IMR-90 (cell line): Measurements from ENCODE around the gene RAB36. TPM values are rescaled to one million over a fixed set of nuclear protein-coding genes. Genes with fewer than 3 reads are reported as not detected.

Experiments used
- ATAC-seq: fragments of 200-7000 bp; cut with Tn5 transposase; 2 replicates; pipeline ENCODE4 v1.9.1; 2020; ENCODE audit warnings: low read depth, mild to moderate bottlenecking, moderate library complexity
- BruUV-seq: library from RNA; stranded (reverse); fragments of 400-500 nt; replicated peaks from 2 replicates; lab custom pipeline; 2021; lab: Mats Ljungman, UMichigan
- CTCF ChIA-PET: fragments of 300-600 bp; formaldehyde crosslinking; extraction: SDS; loops from one replicate; lab custom pipeline; 2021; ENCODE audit warnings: antibody characterized with exemption; lab: Yijun Ruan, JAX
- POLR2A ChIA-PET: fragments of 300-600 bp; sonication (Branson Sonifier 250); formaldehyde crosslinking; loops from one replicate; lab custom pipeline; 2022; ENCODE audit warnings: antibody characterized with exemption; ENCODE audit not compliant: unreplicated experiment; lab: Charles Lee
- DNase-seq: peaks from one replicate; pipeline ENCODE4 v3.0.0; 2013
- H2AFZ ChIP-seq: replicated peaks from 2 replicates; pipeline ENCODE3; 2013; ENCODE audit warnings: low read length, mild to moderate bottlenecking; ENCODE audit not compliant: poor library complexity
- H2AK5ac ChIP-seq: 2 replicates; pipeline ENCODE4 v1.6.1; 2013; ENCODE audit warnings: low read depth, low read length, inconsistent platforms
- H2AK9ac ChIP-seq: replicated peaks from 2 replicates; pipeline ENCODE3; 2013; ENCODE audit warnings: mild to moderate bottlenecking, low read depth, low read length, moderate library complexity; ENCODE audit not compliant: poor library complexity
- H2BK120ac ChIP-seq: 2 replicates; pipeline ENCODE4 v1.6.1; 2013; ENCODE audit warnings: low read depth, low read length, inconsistent platforms
- H2BK15ac ChIP-seq: 3 replicates; pipeline ENCODE4 v1.6.1; 2013; ENCODE audit warnings: low read depth, low read length, inconsistent platforms
- H2BK20ac ChIP-seq: 2 replicates; pipeline ENCODE4 v1.6.1; 2013; ENCODE audit warnings: low read depth, mild to moderate bottlenecking, inconsistent platforms, low read length, moderate library complexity
- H2BK5ac ChIP-seq: 2 replicates; pipeline ENCODE4 v1.6.1; 2013; ENCODE audit warnings: mild to moderate bottlenecking, low read depth, low read length, inconsistent platforms; ENCODE audit not compliant: poor library complexity, severe bottlenecking
- H3K14ac ChIP-seq: replicated peaks from 2 replicates; pipeline ENCODE4 v1.6.1; 2013; ENCODE audit warnings: low read depth, low read length, inconsistent platforms
- H3K18ac ChIP-seq: 2 replicates; pipeline ENCODE4 v1.6.1; 2013; ENCODE audit warnings: low read depth, low read length, control low read depth
- H3K23ac ChIP-seq: 2 replicates; pipeline ENCODE4 v1.6.1; 2013; ENCODE audit warnings: low read depth, low read length, inconsistent platforms
- H3K27ac ChIP-seq: 2 replicates; pipeline ENCODE4 v1.5.1; 2013; ENCODE audit warnings: mild to moderate bottlenecking, control low read depth, low read length; ENCODE audit not compliant: insufficient read depth
- H3K27me3 ChIP-seq: 2 replicates; pipeline ENCODE4 v1.6.1; 2013; ENCODE audit warnings: low read length; ENCODE audit not compliant: control insufficient read depth, insufficient read depth
- H3K36me3 ChIP-seq: 2 replicates; pipeline ENCODE4 v1.6.1; 2013; ENCODE audit warnings: low read length, mixed read lengths; ENCODE audit not compliant: control insufficient read depth, insufficient read depth
- H3K4ac ChIP-seq: 2 replicates; pipeline ENCODE4 v1.6.1; 2013; ENCODE audit warnings: low read depth, low read length, inconsistent platforms
- H3K4me1 ChIP-seq: 2 replicates; pipeline ENCODE4 v1.6.1; 2013; ENCODE audit warnings: low read length, mixed read lengths; ENCODE audit not compliant: control insufficient read depth, insufficient read depth
- H3K4me2 ChIP-seq: 2 replicates; pipeline ENCODE4 v1.6.1; 2013; ENCODE audit warnings: low read depth, mild to moderate bottlenecking, control low read depth, low read length, moderate library complexity
- H3K4me3 ChIP-seq: 2 replicates; pipeline ENCODE4 v1.5.1; 2013; ENCODE audit warnings: low read depth, mild to moderate bottlenecking, control low read depth, low read length, moderate library complexity; ENCODE audit not compliant: insufficient read depth
- H3K56ac ChIP-seq: 2 replicates; pipeline ENCODE4 v1.6.1; 2013; ENCODE audit warnings: low read length, inconsistent platforms; ENCODE audit not compliant: insufficient read depth; ENCODE audit errors: extremely low read depth
- H3K79me1 ChIP-seq, 2 experiments: 2 replicates each; pipeline ENCODE4 v1.6.1; 2013; ENCODE audit warnings: low read length in 2 of 2, inconsistent platforms in 1 of 2, low read depth in 1 of 2
- H3K9ac ChIP-seq: 2 replicates; pipeline ENCODE4 v1.6.1; 2013; ENCODE audit warnings: low read depth, low read length, control low read depth
- H3K9me1 ChIP-seq: 2 replicates; pipeline ENCODE4 v1.6.1; 2013; ENCODE audit warnings: low read length, inconsistent platforms; ENCODE audit not compliant: insufficient read depth
- H3K9me3 ChIP-seq: 2 replicates; pipeline ENCODE4 v1.6.1; 2013; ENCODE audit warnings: low read length; ENCODE audit not compliant: control insufficient read depth, insufficient read depth
- H4K20me1 ChIP-seq: 2 replicates; pipeline ENCODE4 v1.6.1; 2013; ENCODE audit warnings: low read length, inconsistent platforms; ENCODE audit not compliant: insufficient read depth
- H4K5ac ChIP-seq: 2 replicates; pipeline ENCODE4 v1.6.1; 2013; ENCODE audit warnings: mild to moderate bottlenecking, low read depth, low read length, control low read depth
- H4K8ac ChIP-seq, 2 experiments: 2 replicates each; pipeline ENCODE4 v1.6.1; 2013; ENCODE audit warnings: low read depth in 2 of 2, low read length in 2 of 2, control low read depth in 1 of 2, inconsistent platforms in 1 of 2
- H4K91ac ChIP-seq: 2 replicates; pipeline ENCODE4 v1.6.1; 2013; ENCODE audit warnings: low read depth, low read length, inconsistent platforms; ENCODE audit not compliant: insufficient read depth
- CEBPB ChIP-seq: IDR thresholded peaks from 2 replicates; pipeline ENCODE4 v1.6.1; 2012; ENCODE audit warnings: low read depth, low read length, improper control_type of control experiment
- CHD1 ChIP-seq: IDR thresholded peaks from 2 replicates; pipeline ENCODE4 v1.6.1; 2012; ENCODE audit warnings: low read depth, low read length, improper control_type of control experiment
- FOS ChIP-seq: fragments of 150-350 bp; IDR thresholded peaks from 2 replicates; pipeline ENCODE4 v1.6.1; 2016; ENCODE audit warnings: low read depth, low read length
- POLR2A ChIP-seq: IDR thresholded peaks from 2 replicates; pipeline ENCODE4 v1.6.1; 2012; ENCODE audit warnings: mild to moderate bottlenecking, low read depth, low read length
- WGBS, 2 experiments: methylation state at CpG; one replicate each; pipeline versions ENCODE4 v1.1.5 to v1.1.7; 2013; ENCODE audit warnings: missing lambda C conversion rate in 2 of 2; ENCODE audit not compliant: insufficient read length in 1 of 2; ENCODE audit errors: extremely low coverage in 2 of 2; 5-methylcytosine and 5-hydroxymethylcytosine counted together
- dilution Hi-C: fragments of 300-500 bp; cut with HindIII; formaldehyde crosslinking; loops from one replicate; pipeline ENCODE4 v1.14.3; 2018; ENCODE audit warnings: low sequenced_read_pairs; ENCODE audit not compliant: unreplicated experiment
- in situ Hi-C: fragments of 300-500 bp; cut with MboI; formaldehyde crosslinking; loops from 3 replicates; pipeline ENCODE4 v1.14.3; 2019; ENCODE audit warnings: low sequenced_read_pairs, inconsistent platforms, mixed read lengths
- intact Hi-C: fragments of 100-400 bp; cut with micrococcal nuclease; formaldehyde crosslinking; loops from 2 replicates; pipeline ENCODE4 v1.10.0; 2022
- polyA plus RNA-seq, 3 experiments: library from polyadenylated mRNA; depleted of rRNA; stranded (reverse); fragments of >200 nt; gene quantifications; 2 replicates each; pipeline ENCODE4 v1.2.3, GENCODE V29; 2012; ENCODE audit warnings: low replicate concordance in 1 of 3
- total RNA-seq: library from RNA; depleted of rRNA; stranded (reverse); fragments of >200 nt; gene quantifications from 2 replicates; pipeline ENCODE4 v1.2.3, GENCODE V29; 2012
- TF ChIP-seq, protein P1 (sequence below): conservative IDR thresholded peaks from 2 replicates; pipeline ENCODE4 v1.5.1; 2012; ENCODE audit warnings: mild to moderate bottlenecking, low read depth, low read length, improper control_type of control experiment

The RAB36 gene
- total and polyA plus RNA-seq, 2 of the 4 experiments (the other 2 are of a cell fraction), result 3.6 to 4.0 TPM

DNA sequence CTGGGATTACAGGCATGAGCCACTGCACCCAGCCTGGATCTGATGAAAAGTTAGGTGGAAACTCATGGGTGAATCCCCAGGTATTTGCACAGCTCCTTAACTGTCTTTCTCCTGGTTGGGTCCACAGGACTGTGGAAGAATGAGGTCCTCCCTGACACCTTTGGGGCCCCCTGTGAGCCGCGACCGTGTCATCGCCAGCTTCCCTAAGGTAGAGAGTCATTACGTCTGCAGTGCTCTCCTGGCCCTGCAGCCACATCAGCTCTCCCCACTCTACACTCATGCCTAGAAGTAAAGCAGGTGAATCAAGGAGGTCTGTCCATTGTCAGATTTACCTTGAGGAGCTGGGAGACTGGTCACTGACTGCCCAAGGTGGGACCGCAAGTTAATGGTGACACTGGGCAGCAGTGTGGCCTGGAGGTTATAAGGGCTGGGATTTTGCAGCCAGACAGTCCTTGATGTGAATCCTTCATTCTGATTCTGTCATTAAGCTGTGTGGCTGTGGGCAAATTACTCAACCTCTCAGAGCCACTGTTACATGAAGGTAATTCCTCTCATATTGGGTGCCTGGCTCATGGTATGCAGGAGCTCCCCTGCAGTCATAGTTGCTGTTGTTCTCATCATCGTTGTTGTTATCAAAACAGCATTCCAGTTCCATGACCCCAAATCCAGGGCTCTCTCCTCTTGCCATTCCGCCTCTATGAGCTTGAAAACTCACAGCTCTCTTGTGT is 1.4 kb downstream of the RAB36 start:
- dilution Hi-C loops (no loop called here), in situ Hi-C loops (no loop called here), intact Hi-C loops (no loop called here)
- DNase-seq (no peak), ATAC-seq (no peak)
- H4K91ac ChIP-seq, result no peak overlapping the region
- no peak overlapping the region; the same call in 1 of the 2 replicates for H3K4ac ChIP-seq
- H4K20me1 ChIP-seq, result 0 out of 2 replicates have a peak, but pooled peaks cover 4% of the 10 kb centered on the region
- H3K56ac ChIP-seq, result no peak overlapping the region
- no peak overlapping the region for H3K18ac ChIP-seq
- no peaks in the 10 kb centered on the region for H3K27me3 ChIP-seq
- peaks cover 6% of the 10 kb centered on the region; the same call in 1 of the 2 replicates for H3K9me1 ChIP-seq
- H2BK5ac ChIP-seq, result no peak overlapping the region
- H3K4me2 ChIP-seq, result no peak overlapping the region
- H3K9me3 ChIP-seq, result no peaks in the 10 kb centered on the region
- H3K79me1 ChIP-seq, result peaks cover 0 to 6% of the 10 kb centered on the region in 2 experiments; a peak in 1 of 4 replicates
- H4K5ac ChIP-seq, result no peak overlapping the region
- no peaks in the 10 kb centered on the region for H3K36me3 ChIP-seq
- no peak overlapping the region for H3K14ac ChIP-seq
- TF ChIP-seq POLR2A (no peak), CHD1 (no peak), FOS (no peak), CEBPB (no peak)
- TF ChIP-seq, protein P1, sequence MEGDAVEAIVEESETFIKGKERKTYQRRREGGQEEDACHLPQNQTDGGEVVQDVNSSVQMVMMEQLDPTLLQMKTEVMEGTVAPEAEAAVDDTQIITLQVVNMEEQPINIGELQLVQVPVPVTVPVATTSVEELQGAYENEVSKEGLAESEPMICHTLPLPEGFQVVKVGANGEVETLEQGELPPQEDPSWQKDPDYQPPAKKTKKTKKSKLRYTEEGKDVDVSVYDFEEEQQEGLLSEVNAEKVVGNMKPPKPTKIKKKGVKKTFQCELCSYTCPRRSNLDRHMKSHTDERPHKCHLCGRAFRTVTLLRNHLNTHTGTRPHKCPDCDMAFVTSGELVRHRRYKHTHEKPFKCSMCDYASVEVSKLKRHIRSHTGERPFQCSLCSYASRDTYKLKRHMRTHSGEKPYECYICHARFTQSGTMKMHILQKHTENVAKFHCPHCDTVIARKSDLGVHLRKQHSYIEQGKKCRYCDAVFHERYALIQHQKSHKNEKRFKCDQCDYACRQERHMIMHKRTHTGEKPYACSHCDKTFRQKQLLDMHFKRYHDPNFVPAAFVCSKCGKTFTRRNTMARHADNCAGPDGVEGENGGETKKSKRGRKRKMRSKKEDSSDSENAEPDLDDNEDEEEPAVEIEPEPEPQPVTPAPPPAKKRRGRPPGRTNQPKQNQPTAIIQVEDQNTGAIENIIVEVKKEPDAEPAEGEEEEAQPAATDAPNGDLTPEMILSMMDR, result no peak
- H3K4me3 ChIP-seq, result no peak overlapping the region
- peaks cover 17% of the 10 kb centered on the region for H3K4me1 ChIP-seq
- H2AFZ ChIP-seq, result no peak overlapping the region
- H4K8ac ChIP-seq, result no peak overlapping the region
- no peak overlapping the region for H3K23ac ChIP-seq
- CTCF ChIA-PET, result interaction anchor here (0.6 kb wide), 1 partner anchor 15 kb away, joined by 3 read pairs; no protein-coding TSS in a partner anchor
- H2BK15ac ChIP-seq, result no peak overlapping the region
- no peak overlapping the region for H2BK20ac ChIP-seq
- no peak overlapping the region for H3K27ac ChIP-seq
- BruUV-seq, result no TSS peak
- H2BK120ac ChIP-seq, result no peak overlapping the region
- no peak overlapping the region for H3K9ac ChIP-seq
- no peak overlapping the region for H2AK9ac ChIP-seq
- POLR2A ChIA-PET, result no interaction called here
- no CpG with 5 or more reads among the region's 8 CpGs for WGBS, 2 experiments
- H2AK5ac ChIP-seq, result 0 out of 2 replicates have a peak overlapping the region, but pooled peaks have one; percentile 10
